ENCODE results near the gene GSTO1.
A peak's percentile ranks its signal among the peaks of the same experiment; 100 is the strongest.
"Not testable (repeated sequence)": the region's sequence is repeated elsewhere in the genome, so short reads cannot be mapped to it uniquely, and the experiment has no call there.

GSTO1 gene

GRCh38 chr10:104254493-104255310 is at the start of gene GSTO1:
Gene GSTO1, plus strand, starts transcription at chr10:104254892. Its CDS starts 37 bp downstream, at chr10:104254929.
- DNase-seq (ENCODE audit: low read depth in 2 of 2) = no peak

GRCh38 chr10:104208730-104209129 is 46.0 kb upstream of the GSTO1 start:
- DNase-seq (ENCODE audit: low read depth in 2 of 2) = no peak

GRCh38 chr10:104209575-104210198 is 45.0 kb upstream of the GSTO1 start:
- DNase-seq (ENCODE audit: low read depth in 2 of 2) = no peak

GRCh38 chr10:104216631-104217030 is 38.1 kb upstream of the GSTO1 start:
- DNase-seq (ENCODE audit: low read depth in 2 of 2) = no peak

GRCh38 chr10:104218751-104219150 is 35.9 kb upstream of the GSTO1 start:
- DNase-seq (ENCODE audit: low read depth in 2 of 2) = no peak

GRCh38 chr10:104220522-104220921 is 34.2 kb upstream of the GSTO1 start:
- no peak for DNase-seq (ENCODE audit: low read depth in 2 of 2)

GRCh38 chr10:104223304-104223703 is 31.4 kb upstream of the GSTO1 start:
- no peak for DNase-seq (ENCODE audit: low read depth in 2 of 2)

- no peak for DNase-seq (ENCODE audit: low read depth in 2 of 2)
These were observed 24.2 kb upstream of the GSTO1 start for GRCh38 chr10:104230490-104230889.

- peak; percentile 96 to 98 for DNase-seq (ENCODE audit: low read depth in 2 of 2)
These were observed 22.7 kb upstream of the GSTO1 start, which contains the start of gene CFAP43 for GRCh38 chr10:104231784-104232612. Gene CFAP43, minus strand, starts transcription at chr10:104232364. Its CDS starts 118 bp downstream, at chr10:104232246.

GRCh38 chr10:104232613-104233102 is 22.0 kb upstream of the GSTO1 start:
- no peak for DNase-seq (ENCODE audit: low read depth in 2 of 2)

- no peak for DNase-seq (ENCODE audit: low read depth in 2 of 2)
These were observed 20.9 kb upstream of the GSTO1 start for GRCh38 chr10:104233817-104234216.

GRCh38 chr10:104234934-104235333 is 19.8 kb upstream of the GSTO1 start:
- no peak for DNase-seq (ENCODE audit: low read depth in 2 of 2)

GRCh38 chr10:104235801-104236200 is 18.9 kb upstream of the GSTO1 start:
- no peak for DNase-seq (ENCODE audit: low read depth in 2 of 2)

GRCh38 chr10:104240078-104240477 is 14.6 kb upstream of the GSTO1 start:
- no peak for DNase-seq (ENCODE audit: low read depth in 2 of 2)

GRCh38 chr10:104242545-104242944 is 12.1 kb upstream of the GSTO1 start:
- DNase-seq (ENCODE audit: low read depth in 2 of 2) = no peak

GRCh38 chr10:104243009-104243408 is 11.7 kb upstream of the GSTO1 start:
- not testable (repeated sequence) for DNase-seq (ENCODE audit: low read depth in 2 of 2)

GRCh38 chr10:104243512-104243911 is 11.2 kb upstream of the GSTO1 start:
- no peak for DNase-seq (ENCODE audit: low read depth in 2 of 2)

- no peak for DNase-seq (ENCODE audit: low read depth in 2 of 2)
These were observed 9.5 kb upstream of the GSTO1 start for GRCh38 chr10:104245066-104245632.

- no peak for DNase-seq (ENCODE audit: low read depth in 2 of 2)
These were observed 7.7 kb upstream of the GSTO1 start for GRCh38 chr10:104246976-104247375.

- DNase-seq (ENCODE audit: low read depth in 2 of 2) = no peak
These were observed 7.1 kb upstream of the GSTO1 start for GRCh38 chr10:104247513-104248146.

- not testable (repeated sequence) for DNase-seq (ENCODE audit: low read depth in 2 of 2)
These were observed 5.8 kb upstream of the GSTO1 start for GRCh38 chr10:104248931-104249330.
